ENCODE measurements around the gene DTD2.

The DTD2 gene

DNA sequence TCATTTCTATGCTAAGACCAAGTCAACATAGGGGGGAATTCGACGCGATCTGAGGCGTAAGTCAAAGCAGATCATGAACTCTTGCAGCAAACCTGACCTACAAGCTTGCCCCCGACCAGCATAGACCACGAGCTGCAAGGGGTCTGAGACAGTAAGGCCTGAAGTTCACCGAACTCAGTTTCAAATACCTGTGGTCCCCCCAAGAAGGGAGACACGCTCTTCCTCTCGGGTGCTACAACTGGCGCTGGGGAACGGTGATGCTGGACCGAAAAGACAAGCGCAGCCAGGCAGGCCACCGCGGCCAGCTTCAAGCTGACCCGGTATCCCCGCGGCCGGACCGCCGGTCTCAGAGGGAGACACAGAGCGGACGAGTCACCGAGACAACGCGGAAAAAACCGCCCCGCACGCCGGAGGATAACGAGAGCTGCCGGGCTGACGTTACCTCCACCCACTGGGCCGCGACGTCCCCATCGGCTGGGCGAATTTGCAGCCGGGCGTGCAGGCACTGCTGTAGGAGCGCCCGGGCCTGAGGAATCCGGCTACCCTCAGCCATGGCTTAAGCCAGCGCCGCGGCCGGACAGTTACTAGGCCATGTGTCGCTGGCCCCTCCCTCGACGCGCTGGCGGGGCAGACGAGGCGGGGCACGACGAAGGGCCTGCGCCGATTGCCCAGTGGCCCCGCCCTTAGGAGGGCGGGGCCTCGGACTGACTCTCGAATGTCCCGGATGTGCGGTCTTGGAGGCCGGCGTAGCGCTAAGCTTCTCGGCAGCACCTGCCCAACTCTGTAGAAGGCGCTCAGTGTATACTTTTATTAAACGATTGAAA lies at the start of gene DTD2:
TSS of gene DTD2 (minus strand) at position 666 of the 824 bp plus-strand sequence. CDS start at position 553, 113 bp downstream.
- peak; percentile 95 for DNase-seq (ENCODE audit: low read depth in 2 of 2)
- H3K4me3 ChIP-seq (replicated peaks in 1 of 2; ENCODE audit: low read depth in 2 of 2, low read length in 2 of 2): peak within 1 kb of the TSS; percentile 73 to 80
- no peak for TF ChIP-seq CTCF (IDR thresholded peaks at IDR 0.05; ENCODE audit: low read depth, low read length)

- peak; percentile 68 to 78 for DNase-seq (ENCODE audit: low read depth in 2 of 2)
- H3K4me3 ChIP-seq (replicated peaks in 1 of 2; ENCODE audit: low read depth in 2 of 2, low read length in 2 of 2): no peak overlapping the region
- no peak for TF ChIP-seq CTCF (IDR thresholded peaks at IDR 0.05; ENCODE audit: low read depth, low read length)
Observed at GRCh38 chr14:31505411-31505810, 48.1 kb upstream of the DTD2 start.

DNA sequence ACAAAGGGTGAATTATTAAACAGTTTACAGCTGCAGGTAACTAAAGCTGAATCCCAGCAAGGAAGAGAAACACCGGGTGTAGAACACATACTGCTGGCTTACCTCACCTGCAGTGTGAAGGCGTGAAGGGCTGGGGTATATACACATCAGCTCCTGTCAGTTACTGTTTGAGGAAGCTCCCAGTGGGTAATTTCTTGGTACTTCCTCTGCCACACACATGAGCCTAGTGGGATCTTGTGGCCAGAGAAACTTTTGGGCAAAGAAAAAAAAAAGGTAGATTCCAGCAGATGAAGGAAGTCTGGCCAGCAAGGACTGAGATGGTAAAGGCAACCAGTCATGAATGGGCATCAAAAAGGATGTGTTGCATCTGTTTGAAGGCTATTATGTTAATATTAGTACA lies 44.6 kb upstream of the DTD2 start:
- no peak for DNase-seq (ENCODE audit: low read depth in 2 of 2)
- TF ChIP-seq CTCF (IDR thresholded peaks at IDR 0.05; ENCODE audit: low read depth, low read length): no peak
- H3K4me3 ChIP-seq (replicated peaks in 1 of 2; ENCODE audit: low read depth in 2 of 2, low read length in 2 of 2): no peak overlapping the region

DNA sequence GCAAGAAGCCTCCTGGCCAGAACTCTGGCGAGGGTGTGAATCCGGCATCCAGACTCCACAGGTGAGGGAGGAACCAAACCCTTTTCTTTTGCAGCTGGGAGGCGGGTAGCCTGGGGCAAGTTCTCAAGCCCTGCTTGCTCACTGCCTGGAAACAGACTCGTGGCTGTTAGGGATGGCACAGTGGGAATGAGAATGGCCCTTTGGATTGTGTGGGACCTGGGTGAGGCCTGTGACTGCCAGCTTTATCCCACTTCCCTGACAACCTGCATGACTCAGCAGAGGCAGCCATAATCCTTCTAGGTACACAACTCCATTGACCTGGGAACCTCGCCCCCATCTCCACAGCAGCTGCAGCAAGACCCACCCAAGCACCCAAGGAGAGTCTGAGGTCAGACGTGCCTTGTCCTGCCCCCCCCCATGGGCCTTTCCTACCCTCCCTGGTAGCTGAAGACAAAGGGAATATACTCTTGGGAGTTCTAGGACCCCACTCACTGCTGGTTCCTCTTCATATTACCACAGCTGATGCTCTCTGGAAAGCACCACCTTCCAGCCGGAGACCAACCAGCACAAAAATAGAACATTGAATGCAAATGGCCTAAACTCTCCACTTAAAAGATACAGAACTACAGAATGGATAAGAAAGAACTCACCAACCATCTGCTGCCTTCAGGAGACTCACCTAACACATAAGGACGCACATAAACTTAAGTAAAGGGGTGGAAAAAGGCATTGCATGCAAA lies 35.6 kb upstream of the DTD2 start:
- DNase-seq (ENCODE audit: low read depth in 2 of 2): no peak
- no peak overlapping the region for H3K4me3 ChIP-seq (replicated peaks in 1 of 2; ENCODE audit: low read depth in 2 of 2, low read length in 2 of 2)
- TF ChIP-seq CTCF (IDR thresholded peaks at IDR 0.05; ENCODE audit: low read depth, low read length): no peak

DNA sequence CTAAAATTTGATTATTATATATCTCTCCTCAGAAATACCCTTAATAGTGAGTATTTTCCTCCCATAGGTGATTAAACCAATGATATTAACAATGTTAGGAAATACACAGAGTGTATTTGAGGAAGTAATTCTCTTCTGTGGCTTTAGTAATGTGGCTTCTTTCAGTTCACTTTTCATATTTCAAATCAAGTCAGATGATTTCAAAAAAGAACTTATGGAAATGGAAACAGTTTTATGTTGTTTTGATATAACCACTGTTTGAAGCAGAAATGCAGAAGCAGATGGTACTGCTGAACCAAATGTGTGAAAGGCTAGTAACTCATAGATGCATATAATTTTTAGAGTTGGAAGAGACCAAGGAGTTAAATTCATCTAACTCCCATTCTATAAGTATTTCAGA lies 32.4 kb upstream of the DTD2 start:
- no peak overlapping the region for H3K4me3 ChIP-seq (replicated peaks in 1 of 2; ENCODE audit: low read depth in 2 of 2, low read length in 2 of 2)
- TF ChIP-seq CTCF (IDR thresholded peaks at IDR 0.05; ENCODE audit: low read depth, low read length): no peak
- DNase-seq (ENCODE audit: low read depth in 2 of 2): no peak

- no peak for TF ChIP-seq CTCF (IDR thresholded peaks at IDR 0.05; ENCODE audit: low read depth, low read length)
Observed at GRCh38 chr14:31487886-31488285, 30.6 kb upstream of the DTD2 start, which contains the start of gene GPR33. TSS of gene GPR33 (minus strand) at chr14:31488039. CDS start at chr14:31483965, 4,074 bp downstream.

More at GRCh38 chr14:31487886-31488285, 30.6 kb upstream of the DTD2 start, which contains the start of gene GPR33:
- no peak for DNase-seq (ENCODE audit: low read depth in 2 of 2)
- H3K4me3 ChIP-seq (replicated peaks in 1 of 2; ENCODE audit: low read depth in 2 of 2, low read length in 2 of 2): no peak within 1 kb of the TSS

All from cardiac fibroblast (primary cell).